Body of pancreas (tissue), 4 donors: Measurements from ENCODE around the gene DGKI. TPM values are rescaled to one million over a fixed set of nuclear protein-coding genes. Genes with fewer than 3 reads are reported as not detected.

ENCODE experiments used
- ATAC-seq: fragments of 150-250 bp; one replicate; pipeline ENCODE4 v1.9.1; 2016
- DNase-seq, 4 donors: peaks; one replicate each; pipeline ENCODE4 v3.0.0-alpha.2; 2019
- H3K27ac ChIP-seq, 4 donors: fragments of 200-600 bp; sonication (generic); 1 replicate in 3 of 4; 2 replicates in 1 of 4; pipeline versions ENCODE4 v1.5.1 to v1.6.1; 2016 to 2019; ENCODE audit warnings: mild to moderate bottlenecking in 1 of 4, mixed read lengths in 1 of 4, moderate library complexity in 1 of 4
- H3K27me3 ChIP-seq, 2 donors: fragments of 200-600 bp; sonication (generic); one replicate each; pipeline ENCODE4 v1.6.0; 2016; ENCODE audit warnings: mild to moderate bottlenecking in 1 of 2
- H3K36me3 ChIP-seq, 2 donors: fragments of 200-600 bp; sonication (generic); replicated peaks in 1 of 2; 2 replicates each; pipeline ENCODE4 v1.5.1; 2016; ENCODE audit warnings: low read depth in 2 of 2; ENCODE audit not compliant: insufficient read depth in 1 of 2
- H3K4me1 ChIP-seq: fragments of 200-600 bp; sonication (generic); one replicate; pipeline ENCODE4 v1.6.0; 2016
- H3K4me3 ChIP-seq, 2 donors: fragments of 200-600 bp; sonication (generic); 1 replicate in 1 of 2; 2 replicates in 1 of 2; pipeline ENCODE4 v1.5.1; 2016 to 2019
- H3K9me3 ChIP-seq, 3 donors: fragments of 200-600 bp; sonication (generic); 1 replicate in 2 of 3; 2 replicates in 1 of 3; pipeline ENCODE4 v1.5.1; 2016
- POLR2A ChIP-seq, 3 donors: fragments of 450-650 bp; IDR thresholded peaks; one replicate each; pipeline ENCODE4 v1.6.1; 2016; ENCODE audit warnings: antibody characterized with exemption in 3 of 3, mild to moderate bottlenecking in 2 of 3
- WGBS, 2 donors: methylation state at CpG; one replicate each; pipeline ENCODE4 v1.1.5; 2017; 5-methylcytosine and 5-hydroxymethylcytosine counted together
- intact Hi-C: fragments of 100-400 bp; cut with DNase I; formaldehyde crosslinking; loops from one replicate; pipeline ENCODE4 v1.15.1; 2023
- total RNA-seq, 2 donors: library from RNA; depleted of rRNA; stranded (reverse); fragments of >200 nt; gene quantifications; one replicate each; pipeline ENCODE4 v1.1.0, GENCODE V29; 2016
- TF ChIP-seq, protein P1 (sequence below), 7 experiments: fragments of 450-650 bp in 4 of 7; fragments of 200-600 bp in 3 of 7; sonication (generic) in 3 of 7; IDR thresholded peaks; one replicate each; pipeline ENCODE4 v1.5.1; 2016 to 2019; ENCODE audit warnings: antibody characterized with exemption in 7 of 7

The DGKI gene
- total RNA-seq, 2 donors from 2014 or later, result 2.6 TPM; not detected in 1

DNA sequence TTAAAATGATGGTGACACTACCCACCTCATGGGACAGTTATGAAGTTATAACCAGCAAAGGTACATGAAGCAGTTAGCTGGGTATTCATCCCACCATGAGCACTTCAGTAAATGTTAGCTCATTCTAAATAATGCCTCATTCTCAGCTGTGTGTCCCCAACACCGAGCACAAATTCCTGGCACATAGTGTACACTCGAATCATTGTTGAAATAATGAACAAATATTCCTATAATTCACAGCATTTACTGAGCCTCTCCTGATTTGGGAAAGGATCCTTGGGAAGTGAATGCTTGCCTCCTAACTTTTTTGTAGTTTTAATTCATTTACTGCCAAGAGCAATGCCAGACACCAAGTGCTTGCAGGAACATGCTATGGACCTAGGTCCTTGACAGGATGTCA, 235.2 kb downstream of the DGKI start:
- Histone ChIP-seq H3K27ac (no peak overlapping the region), H3K27me3 (no peaks in the 10 kb centered on the region), H3K36me3 (no peaks in the 10 kb centered on the region), H3K4me1 (no peaks in the 10 kb centered on the region), H3K4me3 (no peak overlapping the region), H3K9me3 (no peaks in the 10 kb centered on the region)
- DNase-seq (no peak), ATAC-seq (no peak)
- TF ChIP-seq, protein P1, sequence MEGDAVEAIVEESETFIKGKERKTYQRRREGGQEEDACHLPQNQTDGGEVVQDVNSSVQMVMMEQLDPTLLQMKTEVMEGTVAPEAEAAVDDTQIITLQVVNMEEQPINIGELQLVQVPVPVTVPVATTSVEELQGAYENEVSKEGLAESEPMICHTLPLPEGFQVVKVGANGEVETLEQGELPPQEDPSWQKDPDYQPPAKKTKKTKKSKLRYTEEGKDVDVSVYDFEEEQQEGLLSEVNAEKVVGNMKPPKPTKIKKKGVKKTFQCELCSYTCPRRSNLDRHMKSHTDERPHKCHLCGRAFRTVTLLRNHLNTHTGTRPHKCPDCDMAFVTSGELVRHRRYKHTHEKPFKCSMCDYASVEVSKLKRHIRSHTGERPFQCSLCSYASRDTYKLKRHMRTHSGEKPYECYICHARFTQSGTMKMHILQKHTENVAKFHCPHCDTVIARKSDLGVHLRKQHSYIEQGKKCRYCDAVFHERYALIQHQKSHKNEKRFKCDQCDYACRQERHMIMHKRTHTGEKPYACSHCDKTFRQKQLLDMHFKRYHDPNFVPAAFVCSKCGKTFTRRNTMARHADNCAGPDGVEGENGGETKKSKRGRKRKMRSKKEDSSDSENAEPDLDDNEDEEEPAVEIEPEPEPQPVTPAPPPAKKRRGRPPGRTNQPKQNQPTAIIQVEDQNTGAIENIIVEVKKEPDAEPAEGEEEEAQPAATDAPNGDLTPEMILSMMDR (IDR thresholded peaks at IDR 0.05), result no peak
- TF ChIP-seq POLR2A (IDR thresholded peaks at IDR 0.05), result no peak
- intact Hi-C loops, result no loop called here
- 51 to 77% methylated on average over 2 of the region's 2 CpGs for WGBS, 2 donors

DNA sequence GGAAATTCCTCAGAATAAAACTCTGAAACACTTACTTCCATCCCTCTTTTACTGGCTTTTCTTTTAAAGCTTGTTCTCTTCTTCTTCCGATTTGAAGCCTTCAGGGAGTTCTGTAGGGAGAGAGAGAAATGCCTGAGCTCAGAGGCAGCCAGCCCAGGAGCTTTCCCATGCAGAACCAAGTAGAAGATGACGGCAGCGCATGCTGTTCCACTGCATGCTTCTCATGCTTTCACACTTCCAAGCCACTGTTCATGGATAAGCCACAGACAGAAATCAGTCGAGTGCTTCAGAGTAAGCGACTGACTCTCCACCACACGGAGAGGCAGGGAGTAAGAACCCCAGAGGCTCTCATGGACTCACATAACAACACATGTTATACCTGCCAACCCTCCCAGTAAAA, 237.3 kb downstream of the DGKI start:
- intact Hi-C loops, result no loop called here
- H3K36me3 ChIP-seq, result no peaks in the 10 kb centered on the region
- TF ChIP-seq, protein P1 (IDR thresholded peaks at IDR 0.05), result no peak
- TF ChIP-seq POLR2A (IDR thresholded peaks at IDR 0.05), result no peak
- no peaks in the 10 kb centered on the region for H3K9me3 ChIP-seq
- H3K4me3 ChIP-seq, result no peak overlapping the region
- DNase-seq, result no peak
- H3K27me3 ChIP-seq, result no peaks in the 10 kb centered on the region
- ATAC-seq, result no peak
- H3K4me1 ChIP-seq, result no peaks in the 10 kb centered on the region
- H3K27ac ChIP-seq, result no peak overlapping the region
- 74 to 78% methylated on average over 6 of the region's 6 CpGs for WGBS, 2 donors

DNA sequence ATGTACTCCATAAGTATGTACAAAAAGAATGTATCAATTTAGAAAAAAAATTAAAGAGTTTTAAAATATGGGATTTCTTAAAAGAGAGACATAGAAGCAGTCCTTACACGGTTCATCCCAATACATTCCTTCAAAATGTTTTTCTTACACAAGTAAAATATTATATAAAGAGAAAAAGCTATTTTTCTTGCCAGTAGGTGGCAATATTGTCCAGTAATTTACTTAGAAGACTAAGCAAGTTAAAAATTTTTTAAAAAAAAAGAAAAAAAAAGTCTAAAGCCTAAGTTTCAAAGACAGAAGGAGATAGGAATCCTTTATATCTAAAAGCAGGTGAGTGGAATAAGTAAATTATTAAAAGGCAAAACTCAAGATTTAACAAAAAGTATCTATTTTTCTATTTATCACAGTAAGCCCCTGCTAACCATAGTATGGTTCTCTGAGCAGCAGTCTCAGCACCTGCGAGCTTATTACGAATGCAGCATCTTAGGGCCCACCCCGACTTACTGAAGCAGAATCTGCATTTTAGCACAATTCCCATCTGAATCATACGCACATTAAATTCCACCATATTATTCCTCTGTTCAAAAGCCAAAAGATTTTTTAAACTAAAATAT, 240.6 kb downstream of the DGKI start:
- Histone ChIP-seq H3K4me1 (no peaks in the 10 kb centered on the region), H3K27ac (no peak overlapping the region), H3K36me3 (no peaks in the 10 kb centered on the region), H3K9me3 (no peaks in the 10 kb centered on the region), H3K27me3 (no peaks in the 10 kb centered on the region), H3K4me3 (no peak overlapping the region)
- intact Hi-C loops, result no loop called here
- no peak for DNase-seq
- no peak for TF ChIP-seq POLR2A (IDR thresholded peaks at IDR 0.05)
- TF ChIP-seq, protein P1 (IDR thresholded peaks at IDR 0.05), result peak in 5 of 7 experiments; percentile 33 to 57 (median 46)
- WGBS, 2 donors, result 49 to 57% methylated on average over 5 of the region's 5 CpGs
- ATAC-seq, result no peak

DNA sequence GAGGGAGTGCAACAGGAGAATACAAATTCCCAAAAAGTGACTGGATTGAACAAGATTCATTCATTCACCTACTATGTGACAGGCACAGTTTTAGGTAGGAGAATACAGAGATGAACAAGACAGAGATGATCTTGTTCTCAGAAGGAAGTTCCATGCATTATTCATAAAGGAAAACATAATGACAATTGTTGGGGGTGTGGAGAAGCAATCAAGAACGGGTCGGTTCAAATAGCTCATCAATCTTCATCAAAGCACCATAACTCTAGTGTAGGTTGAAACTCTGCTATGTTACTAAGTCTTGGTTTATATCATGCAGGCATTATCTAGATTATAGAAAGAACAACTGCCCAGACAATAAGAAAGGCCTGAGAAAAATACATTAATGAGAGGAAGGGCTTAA, 243.7 kb downstream of the DGKI start:
- no peaks in the 10 kb centered on the region for H3K4me1 ChIP-seq
- no peaks in the 10 kb centered on the region for H3K36me3 ChIP-seq
- whole genome bisulfite sequencing, 2 donors, result 13 to 17% methylated on average over 2 of the region's 2 CpGs
- no peak overlapping the region for H3K4me3 ChIP-seq
- intact Hi-C loops, result no loop called here
- H3K27ac ChIP-seq, result no peak overlapping the region
- H3K9me3 ChIP-seq, result no peaks in the 10 kb centered on the region
- ATAC-seq (no peak), DNase-seq (no peak)
- TF ChIP-seq, protein P1 (IDR thresholded peaks at IDR 0.05), result no peak
- no peak for TF ChIP-seq POLR2A (IDR thresholded peaks at IDR 0.05)
- H3K27me3 ChIP-seq, result no peaks in the 10 kb centered on the region

DNA sequence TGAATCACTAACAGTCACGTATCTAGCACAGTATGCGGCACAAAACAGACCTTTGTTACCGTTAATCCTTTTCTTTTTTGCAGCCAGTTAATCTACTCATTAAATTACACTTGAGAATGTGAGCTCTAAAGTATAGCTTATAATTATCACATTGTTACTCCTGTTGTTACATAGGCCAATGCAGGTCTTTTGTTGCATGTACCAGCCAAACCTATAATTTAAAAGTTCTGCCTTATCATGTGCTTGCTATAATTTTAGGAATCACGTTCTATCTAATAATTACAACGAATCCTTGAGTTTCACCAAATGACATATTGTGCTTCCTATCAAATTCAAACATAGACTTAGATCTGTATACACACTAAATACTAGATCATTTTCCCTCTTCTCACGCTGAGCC, 245.1 kb downstream of the DGKI start:
- intact Hi-C loops, result no loop called here
- no peaks in the 10 kb centered on the region for H3K27me3 ChIP-seq
- ATAC-seq, result no peak
- H3K4me1 ChIP-seq, result no peaks in the 10 kb centered on the region
- H3K27ac ChIP-seq, result no peak overlapping the region
- TF ChIP-seq, protein P1 (IDR thresholded peaks at IDR 0.05), result no peak
- TF ChIP-seq POLR2A (IDR thresholded peaks at IDR 0.05), result no peak
- 55 to 58% methylated on average over 6 of the region's 6 CpGs for WGBS, 2 donors
- DNase-seq, result no peak
- H3K36me3 ChIP-seq, result no peaks in the 10 kb centered on the region
- no peak overlapping the region for H3K4me3 ChIP-seq
- H3K9me3 ChIP-seq, result no peaks in the 10 kb centered on the region
